PC-9 (cell line): ENCODE data around the gene ELAVL1. TPM values are rescaled to one million over a fixed set of nuclear protein-coding genes. Genes with fewer than 3 reads are reported as not detected.

Source experiments
- BruUV-seq: library from RNA; stranded (reverse); fragments of 400-500 nt; replicated peaks from 2 replicates; lab custom pipeline; 2021; lab: Mats Ljungman, UMichigan
- CTCF ChIA-PET: fragments of 300-600 bp; sonication (Branson Sonifier 250); formaldehyde crosslinking; loops from one replicate; lab custom pipeline; 2022; ENCODE audit warnings: antibody characterized with exemption; lab: Charles Lee
- POLR2A ChIA-PET: fragments of 300-600 bp; sonication (Branson Sonifier 250); formaldehyde crosslinking; loops from one replicate; lab custom pipeline; 2022; ENCODE audit warnings: antibody characterized with exemption; ENCODE audit not compliant: unreplicated experiment; lab: Charles Lee
- DNase-seq, 2 experiments: peaks; one replicate each; pipeline versions ENCODE4 v3.0.0 to v3.0.0-alpha.2; 2015 to 2022; ENCODE audit warnings: mixed read lengths in 1 of 2
- H2AFZ ChIP-seq: fragments of 200-600 bp; sonication (generic); 2 replicates; pipeline ENCODE4 v1.8.1; 2017; ENCODE audit warnings: antibody characterized with exemption
- H3F3A ChIP-seq: fragments of 200-600 bp; sonication (generic); 2 replicates; pipeline ENCODE4 v1.8.1; 2017; ENCODE audit warnings: antibody characterized with exemption, mild to moderate bottlenecking, low read depth; ENCODE audit not compliant: insufficient read depth
- H3K27ac ChIP-seq: fragments of 200-600 bp; sonication (generic); 2 replicates; pipeline ENCODE4 v1.6.1; 2016; ENCODE audit warnings: mixed run types
- H3K27me3 ChIP-seq: fragments of 200-600 bp; sonication (generic); 2 replicates; pipeline ENCODE4 v1.6.1; 2016; ENCODE audit warnings: low read depth, mixed run types; ENCODE audit not compliant: insufficient read depth
- H3K36me3 ChIP-seq: fragments of 200-600 bp; sonication (generic); 2 replicates; pipeline ENCODE4 v1.6.1; 2016; ENCODE audit warnings: low read depth, mixed run types
- H3K4me1 ChIP-seq: fragments of 200-600 bp; sonication (generic); replicated peaks from 2 replicates; pipeline ENCODE4 v1.6.1; 2016; ENCODE audit warnings: mixed run types; ENCODE audit not compliant: insufficient read depth
- H3K4me2 ChIP-seq: fragments of 200-600 bp; sonication (generic); 2 replicates; pipeline ENCODE4 v1.6.1; 2017; ENCODE audit warnings: mixed run types
- H3K4me3 ChIP-seq: fragments of 200-600 bp; sonication (generic); 2 replicates; pipeline ENCODE4 v1.6.1; 2016; ENCODE audit warnings: mixed run types
- H3K79me2 ChIP-seq: fragments of 200-600 bp; sonication (generic); 2 replicates; pipeline ENCODE4 v1.6.1; 2017; ENCODE audit warnings: low read depth, mixed run types
- H3K9me2 ChIP-seq: fragments of 200-600 bp; sonication (generic); 2 replicates; pipeline ENCODE4 v1.8.1; 2017; ENCODE audit warnings: mild to moderate bottlenecking; ENCODE audit not compliant: insufficient read depth
- H3K9me3 ChIP-seq: fragments of 200-600 bp; sonication (generic); 2 replicates; pipeline ENCODE4 v1.8.1; 2016; ENCODE audit warnings: low read depth; ENCODE audit not compliant: insufficient read depth
- H4K20me1 ChIP-seq: fragments of 200-600 bp; sonication (generic); 2 replicates; pipeline ENCODE4 v1.8.1; 2017; ENCODE audit not compliant: insufficient read depth
- CTCF ChIP-seq: fragments of 200-600 bp; sonication (generic); conservative IDR thresholded peaks from 2 replicates; pipeline ENCODE4 v1.6.1; 2017; ENCODE audit warnings: mixed run types, antibody characterized with exemption, mild to moderate bottlenecking, moderate library complexity
- EZH2 ChIP-seq: fragments of 200-600 bp; sonication (generic); IDR thresholded peaks from 2 replicates; pipeline ENCODE4 v1.8.0; 2017; ENCODE audit warnings: antibody characterized with exemption, low read depth
- intact Hi-C: fragments of 100-400 bp; cut with micrococcal nuclease; formaldehyde crosslinking; loops from one replicate; pipeline ENCODE4 v1.10.0; 2022; ENCODE audit not compliant: unreplicated experiment
- total RNA-seq: library from RNA; stranded (reverse); gene quantifications from 2 replicates; pipeline ENCODE4 v1.2.3, GENCODE V29; 2021

ELAVL1 gene
- total RNA-seq, 1 experiment from 2014 or later: 108 TPM

- H3K36me3 ChIP-seq: no peaks in the 10 kb centered on the region
- TSS peak; percentile 27 for BruUV-seq
- CTCF ChIA-PET: interaction anchor here (0.7 kb wide), 2 partner anchors 69 to 912 kb away, joined by 5 to 7 read pairs; no protein-coding TSS in a partner anchor
- no peaks in the 10 kb centered on the region for H3K9me3 ChIP-seq
- H4K20me1 ChIP-seq: peaks cover 8% of the 10 kb centered on the region; the same call in 1 of the 2 replicates
- no peaks in the 10 kb centered on the region for H3K27me3 ChIP-seq
- no peaks in the 10 kb centered on the region for H3K9me2 ChIP-seq
- 0 out of 2 replicates have a peak, but pooled peaks cover 5% of the 10 kb centered on the region for H3K79me2 ChIP-seq
- peaks cover 51% of the 10 kb centered on the region for H3F3A ChIP-seq
- no peak overlapping the region for H2AFZ ChIP-seq
- POLR2A ChIA-PET: no interaction called here
- TF ChIP-seq CTCF: no peak
- TF ChIP-seq EZH2: no peak
- H3K4me3 ChIP-seq: no peak overlapping the region
- intact Hi-C loops: loop anchor here (10.0 kb wide), 1 partner anchor 249 kb away; the partner anchor contains the start of gene MCEMP1
- no peak overlapping the region for H3K4me2 ChIP-seq
- no peak for DNase-seq
- peaks cover 31% of the 10 kb centered on the region for H3K4me1 ChIP-seq
- H3K27ac ChIP-seq: no peak overlapping the region
These were observed 81.2 kb downstream of the ELAVL1 start for GRCh38 chr19:7924241-7924640.

- no peak for TF ChIP-seq CTCF
- no peak for TF ChIP-seq EZH2
- CTCF ChIA-PET: interaction anchor here (0.5 to 0.7 kb wide), 3 partner anchors 69 to 913 kb away, joined by 5 to 12 read pairs (median 7); no protein-coding TSS in a partner anchor
- no peak overlapping the region for H3K4me3 ChIP-seq
- H3F3A ChIP-seq: peaks cover 48% of the 10 kb centered on the region
- H4K20me1 ChIP-seq: peaks cover 6% of the 10 kb centered on the region; the same call in 1 of the 2 replicates
- no peaks in the 10 kb centered on the region for H3K27me3 ChIP-seq
- POLR2A ChIA-PET: no interaction called here
- intact Hi-C loops: loop anchor here (10.0 kb wide), 1 partner anchor 249 kb away; the partner anchor contains the start of gene MCEMP1
- peaks cover 25% of the 10 kb centered on the region for H3K4me1 ChIP-seq
- no peak overlapping the region for H3K27ac ChIP-seq
- no peak overlapping the region for H2AFZ ChIP-seq
- H3K36me3 ChIP-seq: no peaks in the 10 kb centered on the region
- no peaks in the 10 kb centered on the region for H3K9me2 ChIP-seq
- H3K79me2 ChIP-seq: 0 out of 2 replicates have a peak, but pooled peaks cover 5% of the 10 kb centered on the region
- no peaks in the 10 kb centered on the region for H3K9me3 ChIP-seq
- BruUV-seq: no TSS peak
- no peak overlapping the region for H3K4me2 ChIP-seq
- DNase-seq: no peak
These were observed 81.9 kb downstream of the ELAVL1 start for GRCh38 chr19:7923295-7924191.

- Histone ChIP-seq H4K20me1 (peaks cover 5% of the 10 kb centered on the region; the same call in 1 of the 2 replicates), H3K27me3 (no peaks in the 10 kb centered on the region), H3K9me2 (no peaks in the 10 kb centered on the region), H2AFZ (no peak overlapping the region), H3K4me1 (peaks cover 20% of the 10 kb centered on the region), H3K4me3 (no peak overlapping the region), H3K36me3 (no peaks in the 10 kb centered on the region), H3K4me2 (no peak overlapping the region), H3K79me2 (0 out of 2 replicates have a peak, but pooled peaks cover 5% of the 10 kb centered on the region), H3F3A (peaks cover 47% of the 10 kb centered on the region), H3K27ac (no peak overlapping the region), H3K9me3 (no peaks in the 10 kb centered on the region)
- BruUV-seq: no TSS peak
- ChIA-PET POLR2A (no interaction called here), CTCF (interaction anchor here (0.5 kb wide), 1 partner anchor 317 kb away, joined by 12 read pairs; no protein-coding TSS in a partner anchor)
- intact Hi-C loops: loop anchor here (10.0 kb wide), 1 partner anchor 248 kb away; the partner anchor contains the start of gene MCEMP1
- DNase-seq: no peak
- no peak for TF ChIP-seq CTCF
These were observed 82.6 kb downstream of the ELAVL1 start for GRCh38 chr19:7922836-7923195.
